ENCODE measurements around the gene TRIM74. TPM values are rescaled to one million over a fixed set of nuclear protein-coding genes. Genes with fewer than 3 reads are reported as not detected.
"Not testable (repeated sequence)": the region's sequence is repeated elsewhere in the genome, so short reads cannot be mapped to it uniquely, and the experiment has no call there.

TRIM74 gene
- total RNA-seq, 2 donors from 2014 or later = 1.0 to 1.1 TPM

- H3K27ac Mint-ChIP-seq; H3K9me3 Mint-ChIP-seq; DNase-seq (ENCODE audit: low spot score in 2 of 2); H3K36me3 Mint-ChIP-seq: not testable (repeated sequence)
- peak; percentile 64 to 66 for ATAC-seq
These were observed 3.9 kb downstream of the TRIM74 start for GRCh38 chr7:72965186-72965975.

GRCh38 chr7:72963056-72963455 is 6.2 kb downstream of the TRIM74 start:
- H3K27ac Mint-ChIP-seq; H3K36me3 Mint-ChIP-seq; DNase-seq (ENCODE audit: low spot score in 2 of 2); ATAC-seq; H3K9me3 Mint-ChIP-seq: not testable (repeated sequence)

- ATAC-seq; H3K36me3 Mint-ChIP-seq; H3K9me3 Mint-ChIP-seq; DNase-seq (ENCODE audit: low spot score in 2 of 2); H3K27ac Mint-ChIP-seq: not testable (repeated sequence)
These were observed 8.0 kb downstream of the TRIM74 start for GRCh38 chr7:72961346-72961650.

GRCh38 chr7:72960626-72961345 is 8.5 kb downstream of the TRIM74 start:
- ATAC-seq; DNase-seq (ENCODE audit: low spot score in 2 of 2): not testable (repeated sequence)

GRCh38 chr7:72960029-72960428 is 9.2 kb downstream of the TRIM74 start:
- H3K36me3 Mint-ChIP-seq; H3K27ac Mint-ChIP-seq; DNase-seq (ENCODE audit: low spot score in 2 of 2); H3K9me3 Mint-ChIP-seq: not testable (repeated sequence)
- ATAC-seq = peak in 1 of 2 donors; percentile 25

More at GRCh38 chr7:72960626-72961345, 8.5 kb downstream of the TRIM74 start:
- not testable (repeated sequence) for H3K27ac Mint-ChIP-seq, H3K36me3 Mint-ChIP-seq, H3K9me3 Mint-ChIP-seq

- ATAC-seq = peak; percentile 89 to 95
- H3K27ac Mint-ChIP-seq; H3K9me3 Mint-ChIP-seq; DNase-seq (ENCODE audit: low spot score in 2 of 2); H3K36me3 Mint-ChIP-seq: not testable (repeated sequence)
These were observed 14.6 kb downstream of the TRIM74 start for GRCh38 chr7:72954563-72955198.

GRCh38 chr7:72953901-72954562 is 15.2 kb downstream of the TRIM74 start:
- not testable (repeated sequence) for H3K36me3 Mint-ChIP-seq; DNase-seq (ENCODE audit: low spot score in 2 of 2); H3K9me3 Mint-ChIP-seq; H3K27ac Mint-ChIP-seq
- ATAC-seq = peak; percentile 66 to 69

- H3K9me3 Mint-ChIP-seq; H3K36me3 Mint-ChIP-seq; DNase-seq (ENCODE audit: low spot score in 2 of 2); H3K27ac Mint-ChIP-seq; ATAC-seq: not testable (repeated sequence)
These were observed 18.8 kb downstream of the TRIM74 start for GRCh38 chr7:72950432-72950831.

- DNase-seq (ENCODE audit: low spot score in 2 of 2); H3K27ac Mint-ChIP-seq; H3K36me3 Mint-ChIP-seq; ATAC-seq; H3K9me3 Mint-ChIP-seq: not testable (repeated sequence)
These were observed 19.6 kb downstream of the TRIM74 start for GRCh38 chr7:72949686-72950085.

GRCh38 chr7:72949276-72949675 is 20.0 kb downstream of the TRIM74 start:
- not testable (repeated sequence) for H3K9me3 Mint-ChIP-seq; H3K27ac Mint-ChIP-seq; ATAC-seq; H3K36me3 Mint-ChIP-seq; DNase-seq (ENCODE audit: low spot score in 2 of 2)

- DNase-seq (ENCODE audit: low spot score in 2 of 2); H3K9me3 Mint-ChIP-seq; H3K27ac Mint-ChIP-seq; H3K36me3 Mint-ChIP-seq; ATAC-seq: not testable (repeated sequence)
These were observed 20.6 kb downstream of the TRIM74 start for GRCh38 chr7:72948714-72949113.

- H3K27ac Mint-ChIP-seq; H3K36me3 Mint-ChIP-seq; H3K9me3 Mint-ChIP-seq; ATAC-seq; DNase-seq (ENCODE audit: low spot score in 2 of 2): not testable (repeated sequence)
These were observed 23.0 kb downstream of the TRIM74 start for GRCh38 chr7:72946130-72946745.

GRCh38 chr7:72945597-72945996 is 23.7 kb downstream of the TRIM74 start:
- not testable (repeated sequence) for DNase-seq (ENCODE audit: low spot score in 2 of 2); ATAC-seq; H3K36me3 Mint-ChIP-seq

GRCh38 chr7:72944937-72945336 is 24.3 kb downstream of the TRIM74 start:
- not testable (repeated sequence) for H3K27ac Mint-ChIP-seq; H3K36me3 Mint-ChIP-seq; DNase-seq (ENCODE audit: low spot score in 2 of 2); H3K9me3 Mint-ChIP-seq
- peak in 1 of 2 donors; percentile 6 for ATAC-seq

More at GRCh38 chr7:72945597-72945996, 23.7 kb downstream of the TRIM74 start:
- not testable (repeated sequence) for H3K9me3 Mint-ChIP-seq, H3K27ac Mint-ChIP-seq

- H3K36me3 Mint-ChIP-seq; ATAC-seq; H3K27ac Mint-ChIP-seq; DNase-seq (ENCODE audit: low spot score in 2 of 2); H3K9me3 Mint-ChIP-seq: not testable (repeated sequence)
These were observed 26.3 kb downstream of the TRIM74 start for GRCh38 chr7:72942956-72943355.

- not testable (repeated sequence) for H3K36me3 Mint-ChIP-seq; ATAC-seq; H3K9me3 Mint-ChIP-seq; DNase-seq (ENCODE audit: low spot score in 2 of 2)
- H3K27ac Mint-ChIP-seq = peak overlapping the region in 1 of 2 donors; percentile 60
These were observed 27.1 kb downstream of the TRIM74 start for GRCh38 chr7:72942022-72942705.
